HFF-Myc (cell line): Measurements from ENCODE around the gene MAPK7.

Experiments used
- DNase-seq: peaks from one replicate; pipeline ENCODE4 v3.0.0-alpha.2; 2011; ENCODE audit warnings: low read depth; ENCODE audit errors: extremely low read depth
- H3K4me3 ChIP-seq: replicated peaks from 2 replicates; pipeline ENCODE4 v1.5.1; 2011; ENCODE audit warnings: low read depth, mild to moderate bottlenecking, control low read depth, low read length
- CTCF ChIP-seq: IDR thresholded peaks from 2 replicates; pipeline ENCODE4 v1.5.1; 2012; ENCODE audit warnings: mild to moderate bottlenecking, low read depth, low read length, control low read depth; ENCODE audit errors: missing control alignments

Gene MAPK7

GRCh38 chr17:19426631-19427030 is 48.3 kb downstream of the MAPK7 start:
- no peak for DNase-seq
- no peak overlapping the region for H3K4me3 ChIP-seq
- no peak for TF ChIP-seq CTCF

- DNase-seq, result no peak
- H3K4me3 ChIP-seq, result no peak overlapping the region
- no peak for TF ChIP-seq CTCF
Observed at GRCh38 chr17:19431691-19432090, 53.4 kb downstream of the MAPK7 start.
